HG03139 (cell line): ENCODE results near the gene CDKN3.
"Not testable (repeated sequence)": the region's sequence is repeated elsewhere in the genome, so short reads cannot be mapped to it uniquely, and the experiment has no call there.

Experiments used
- ATAC-seq: cut with Tn5 transposase; IDR thresholded peaks from one replicate; pipeline ENCODE4 v1.9.1; 2021; ENCODE audit not compliant: unreplicated experiment

CDKN3 gene

DNA sequence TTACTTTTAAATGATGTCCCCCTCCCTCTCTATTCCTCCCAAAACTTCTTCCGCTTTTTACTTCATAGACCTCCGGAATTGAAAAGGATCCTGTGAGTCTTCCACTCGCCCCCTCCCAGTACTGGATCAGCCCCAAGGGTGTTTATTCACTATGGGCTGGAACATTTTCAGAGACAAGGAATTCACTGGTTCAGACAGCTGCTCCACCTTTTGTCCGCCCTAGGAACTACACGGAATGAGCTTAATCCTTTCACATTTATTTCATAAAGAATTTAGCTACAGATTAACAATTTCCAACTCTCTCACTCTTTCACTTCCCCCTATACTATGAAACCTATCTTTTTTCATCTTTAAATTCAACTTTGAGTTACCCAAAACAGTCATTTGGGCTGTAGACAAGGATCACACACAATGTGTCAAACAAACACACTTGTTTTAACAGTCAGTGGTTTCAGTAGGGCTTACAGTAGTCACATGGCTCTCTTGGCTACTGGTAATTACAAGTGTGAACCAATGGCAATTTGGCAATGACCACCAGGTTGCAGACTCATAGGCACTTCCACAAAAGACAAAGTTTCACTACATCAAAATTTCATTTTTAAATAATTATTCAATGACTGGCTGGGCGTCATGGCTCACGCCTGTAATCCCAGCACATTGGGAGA lies 23.8 kb downstream of the CDKN3 start:
- no peak for ATAC-seq

DNA sequence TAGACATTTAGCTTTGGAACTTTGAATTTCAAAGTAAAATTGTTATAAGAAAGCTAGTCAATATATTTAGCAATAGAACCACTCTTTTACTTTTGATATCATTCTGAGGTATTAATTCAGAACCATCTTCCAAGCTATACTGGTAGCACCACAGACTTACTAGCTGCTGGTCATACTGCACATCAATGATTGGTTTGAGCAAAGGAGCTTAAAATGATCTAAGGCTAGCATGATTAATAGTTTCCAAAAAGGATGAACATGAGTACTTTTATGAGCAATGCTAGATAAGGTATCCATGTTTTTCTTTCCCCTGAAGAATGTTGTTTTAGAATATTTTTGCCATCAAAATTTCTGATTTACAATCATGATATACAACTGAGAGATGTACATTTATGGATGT lies 27.2 kb downstream of the CDKN3 start:
- no peak for ATAC-seq

GRCh38 chr14:54424479-54424901 lies 27.7 kb downstream of the CDKN3 start:
- ATAC-seq: no peak

- no peak for ATAC-seq
Measured at GRCh38 chr14:54425068-54425467, 28.3 kb downstream of the CDKN3 start.

DNA sequence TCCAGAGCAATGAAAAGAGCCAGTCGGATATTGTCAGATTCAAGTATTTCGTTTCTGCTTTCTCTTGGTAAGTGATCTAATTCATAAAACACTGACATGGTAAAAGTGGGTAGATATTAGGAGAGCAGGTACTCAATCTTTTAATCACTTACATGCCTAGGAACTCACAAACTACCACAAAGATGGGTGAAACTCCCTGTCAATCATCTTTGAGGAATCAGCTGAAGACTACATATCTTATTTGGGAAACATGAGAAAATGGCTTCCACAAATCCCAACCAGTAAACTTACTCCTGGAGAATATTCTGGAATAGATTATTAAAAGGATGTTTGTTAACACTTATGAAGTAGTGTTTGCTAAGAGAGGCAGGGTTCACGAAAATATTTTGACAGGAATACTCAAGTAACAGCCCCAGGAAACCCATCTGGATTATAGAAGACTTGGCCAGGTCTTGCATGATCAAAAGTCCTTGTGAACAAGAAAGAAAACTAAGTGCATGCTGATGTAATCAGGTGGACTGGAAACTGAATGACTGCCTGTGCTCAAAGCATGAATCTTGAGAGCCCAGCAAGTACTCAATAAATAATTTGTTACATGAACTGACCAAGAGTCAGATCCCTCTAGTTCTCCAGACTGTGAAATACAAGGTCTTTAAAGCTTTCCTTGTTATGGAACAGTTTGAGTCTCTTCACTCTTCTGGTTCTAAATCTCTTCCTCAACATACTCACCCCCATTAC lies 28.9 kb downstream of the CDKN3 start:
- no peak for ATAC-seq

DNA sequence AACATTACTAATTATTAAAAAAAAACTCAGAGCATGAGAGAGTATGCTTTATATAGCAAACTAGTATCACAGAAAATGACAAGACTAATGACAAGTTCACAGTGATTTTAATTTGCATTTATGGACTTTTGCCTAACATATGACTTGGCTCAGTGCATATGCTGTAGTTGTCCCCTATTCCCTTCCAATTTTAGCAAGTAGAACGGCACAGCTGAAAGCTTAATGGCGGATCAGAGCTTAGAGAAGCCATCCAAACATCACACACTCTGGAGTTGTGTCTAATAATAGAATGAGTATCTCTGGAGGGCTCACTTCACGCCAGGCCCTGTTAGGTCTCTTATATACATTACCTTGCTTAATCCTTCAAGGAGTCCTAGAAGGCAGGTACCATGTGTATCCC lies 31.1 kb downstream of the CDKN3 start:
- no peak for ATAC-seq

- no peak for ATAC-seq
Measured at GRCh38 chr14:54428527-54428926, 31.7 kb downstream of the CDKN3 start.

- ATAC-seq: no peak
Measured at GRCh38 chr14:54435500-54435981, 38.7 kb downstream of the CDKN3 start.

DNA sequence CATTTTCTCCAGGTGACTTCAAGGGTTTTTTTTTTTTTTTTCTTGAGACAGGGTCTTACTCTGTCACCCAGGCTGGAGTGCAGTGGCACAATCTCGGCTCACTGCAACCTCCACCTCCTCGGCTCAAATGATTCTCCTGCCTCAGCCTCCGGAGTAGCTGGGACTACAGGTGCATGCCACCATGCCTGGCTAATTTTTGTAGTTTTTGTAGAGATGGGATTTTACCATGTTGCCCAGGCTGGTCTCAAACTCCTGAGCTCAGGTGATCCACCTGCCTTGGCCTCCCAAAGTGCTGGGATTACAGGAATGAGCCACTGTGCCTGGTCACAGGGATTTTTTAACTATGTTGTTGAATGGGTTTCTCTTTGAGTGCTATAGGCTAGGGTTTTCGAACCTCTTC lies 41.1 kb downstream of the CDKN3 start:
- ATAC-seq: not testable (repeated sequence)

- no peak for ATAC-seq
Measured at GRCh38 chr14:54438703-54439102, 41.9 kb downstream of the CDKN3 start.

DNA sequence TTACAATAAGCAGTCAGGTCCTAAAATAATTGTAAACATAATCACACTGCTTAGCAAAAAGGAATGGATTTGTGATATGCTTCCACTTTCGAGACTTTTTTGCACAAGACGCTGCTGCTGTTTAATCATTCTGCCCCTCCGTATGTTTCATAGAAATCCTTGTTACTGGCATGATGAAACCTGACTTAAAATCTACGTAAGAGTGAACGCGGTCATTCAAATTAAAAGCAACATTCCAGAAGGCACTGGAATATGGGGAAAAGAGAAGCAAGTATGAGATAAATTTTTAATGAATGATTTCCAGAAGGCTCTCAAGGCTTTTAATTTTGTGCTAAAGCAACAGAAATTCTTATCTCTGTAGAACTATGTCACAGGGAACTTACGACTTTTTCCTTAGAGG lies 43.2 kb downstream of the CDKN3 start:
- ATAC-seq: no peak

GRCh38 chr14:54440476-54440872 lies 43.7 kb downstream of the CDKN3 start:
- no peak for ATAC-seq

DNA sequence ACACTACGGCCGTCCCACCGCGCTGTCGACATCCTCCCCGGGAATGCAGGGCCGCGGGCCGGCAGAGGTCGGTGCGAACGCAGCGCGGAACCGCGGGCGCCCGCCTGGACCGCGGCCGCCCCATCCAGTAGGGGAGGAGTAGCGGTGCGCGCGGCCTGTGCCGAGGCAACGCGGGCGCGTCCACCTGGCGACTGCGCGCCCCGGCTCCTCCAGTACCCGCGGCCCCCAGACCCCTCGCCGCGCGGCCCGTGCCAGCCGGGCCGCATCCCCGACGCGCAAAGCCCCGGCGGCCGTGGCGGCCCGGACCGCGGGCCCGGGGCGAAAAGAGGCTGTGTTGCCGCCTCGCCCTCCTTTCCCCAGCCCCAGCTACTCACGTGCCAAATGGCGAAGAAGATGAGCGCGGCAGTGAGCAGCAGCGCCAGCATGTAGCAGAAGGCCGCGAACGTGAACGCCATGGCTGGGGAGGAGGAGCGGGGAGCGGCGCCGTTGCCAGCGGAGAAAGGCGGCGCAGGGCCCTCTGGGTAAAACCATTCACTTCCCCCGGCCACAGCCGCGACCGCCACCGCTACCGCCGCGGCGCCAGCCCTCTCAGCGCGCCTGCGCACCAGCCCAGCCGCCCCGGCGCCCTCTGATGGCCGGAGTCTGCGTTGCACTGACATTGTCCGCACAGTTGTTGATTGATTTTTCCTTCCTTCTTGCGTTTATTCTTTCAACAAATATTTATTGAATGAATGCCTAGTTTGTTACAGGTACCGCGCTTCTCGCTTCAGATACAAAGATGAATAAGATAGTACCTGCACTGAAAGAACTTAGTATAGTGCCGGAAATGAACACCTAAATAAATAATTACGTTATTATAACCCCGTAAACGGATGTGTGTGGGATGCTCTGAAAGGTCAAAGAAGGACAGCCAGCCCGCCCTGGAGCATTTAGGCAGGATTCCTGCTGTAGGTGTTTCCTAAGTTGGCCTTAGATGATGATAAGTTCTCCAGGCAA lies 44.4 kb downstream of the CDKN3 start, which contains the start of gene CNIH1:
TSS of gene CNIH1 (minus strand) at position 502 of the 996 bp plus-strand sequence. CDS start at position 455, 47 bp downstream.
- peak; percentile 92 for ATAC-seq

DNA sequence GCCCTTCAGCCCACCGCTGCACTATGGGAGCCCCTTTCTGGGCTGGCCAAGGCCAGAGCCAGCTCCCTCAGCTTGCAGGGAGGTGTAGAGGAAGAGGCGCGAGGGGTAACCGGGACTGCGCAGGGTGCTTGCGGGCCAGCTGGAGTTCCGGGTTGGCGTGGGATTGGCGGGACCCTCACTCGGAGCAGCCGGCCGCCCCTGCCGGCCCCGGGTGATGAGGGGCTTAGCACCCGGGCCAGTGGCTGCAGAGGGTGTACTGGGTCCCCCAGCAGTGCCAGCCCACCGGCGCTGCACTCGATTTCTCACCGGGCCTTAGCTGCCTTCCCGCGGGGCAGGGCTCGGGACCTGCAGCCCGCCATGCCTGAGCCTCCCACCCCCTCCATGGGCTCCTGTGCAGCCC lies 46.2 kb downstream of the CDKN3 start:
- not testable (repeated sequence) for ATAC-seq

GRCh38 chr14:54443981-54444380 lies 47.2 kb downstream of the CDKN3 start:
- no peak for ATAC-seq

- ATAC-seq: no peak
Measured at GRCh38 chr14:54444681-54445080, 47.9 kb downstream of the CDKN3 start.

DNA sequence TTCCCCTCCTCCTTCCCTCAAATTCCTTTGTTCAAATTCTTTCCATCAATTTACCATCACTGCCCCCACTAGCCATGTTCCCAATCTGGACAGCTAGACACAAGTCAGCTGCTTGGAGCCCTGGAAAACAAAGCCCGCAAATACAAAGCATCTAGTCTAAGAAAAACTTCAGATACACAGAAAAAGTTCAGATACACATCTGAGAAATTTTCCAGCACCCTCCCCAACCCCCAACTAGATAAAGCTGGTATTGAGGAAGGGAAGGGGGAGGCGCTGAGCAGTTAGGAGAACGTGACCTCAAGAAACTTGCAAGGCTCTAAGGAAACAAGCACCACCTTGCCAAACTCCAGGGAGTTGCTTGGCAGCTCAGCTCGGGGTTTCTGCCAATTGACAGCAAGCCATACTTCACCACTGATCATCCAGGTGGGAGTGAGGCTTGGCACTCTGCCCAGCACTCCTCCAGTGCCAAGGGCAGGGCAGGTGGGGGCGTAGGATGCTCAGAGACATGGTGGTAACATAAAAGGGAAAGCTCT lies 49.4 kb downstream of the CDKN3 start:
- no peak for ATAC-seq

DNA sequence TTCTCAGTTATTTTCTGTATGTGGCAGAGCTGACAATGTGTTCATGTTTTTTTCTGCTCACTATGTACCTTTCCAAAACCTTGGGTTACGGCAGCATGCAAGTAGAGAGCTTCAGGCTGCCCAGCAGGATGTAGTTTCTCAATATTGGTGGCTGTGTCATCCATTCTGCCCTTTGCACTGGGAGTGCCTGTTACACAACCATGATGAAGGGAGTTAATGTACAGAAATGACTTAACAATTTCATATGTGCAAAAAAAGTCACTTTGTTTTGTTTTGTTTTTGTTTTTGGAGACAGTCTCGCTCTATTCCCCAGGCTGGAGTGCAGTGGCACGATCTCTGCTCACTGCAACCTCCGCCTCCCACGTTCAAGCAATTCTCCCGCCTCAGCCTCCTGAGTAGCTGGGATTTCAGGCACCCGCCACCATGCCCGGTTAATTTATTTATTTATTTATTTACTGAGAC lies 50.5 kb downstream of the CDKN3 start:
- ATAC-seq: no peak

DNA sequence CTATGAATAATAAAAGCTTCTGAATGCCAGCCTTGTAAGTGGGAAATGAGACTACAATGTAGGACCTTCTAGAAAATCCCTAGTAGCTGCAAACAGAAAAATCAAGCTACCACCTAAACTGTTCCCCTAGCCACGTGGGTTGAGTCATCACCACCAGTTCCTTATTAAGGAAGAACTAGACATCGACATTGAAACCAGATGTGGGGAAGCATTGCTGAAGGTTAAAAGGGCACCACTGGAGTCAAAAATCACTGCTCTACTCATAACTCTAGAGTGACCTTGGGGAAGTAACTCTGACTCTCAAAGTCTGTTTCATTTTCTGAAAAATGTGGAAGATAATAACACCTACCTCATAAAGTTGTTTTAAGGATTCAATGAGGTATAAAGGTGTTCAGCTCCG lies 53.7 kb downstream of the CDKN3 start:
- no peak for ATAC-seq

GRCh38 chr14:54451121-54451601 lies 54.4 kb downstream of the CDKN3 start:
- no peak for ATAC-seq

- ATAC-seq: no peak
Measured at GRCh38 chr14:54451961-54452360, 55.2 kb downstream of the CDKN3 start.
